Activated CD8-positive, alpha-beta memory T cell treated with anti-CD3 and anti-CD28 coated beads, Interleukin-2, amount 50 U/mL, for 24 hours (primary cell): ENCODE data around the gene SFMBT2.

Source experiments
- DNase-seq: peaks from one replicate; pipeline ENCODE4 v3.0.0-alpha.2; 2020; ENCODE audit errors: extremely low read depth

Gene SFMBT2

DNA sequence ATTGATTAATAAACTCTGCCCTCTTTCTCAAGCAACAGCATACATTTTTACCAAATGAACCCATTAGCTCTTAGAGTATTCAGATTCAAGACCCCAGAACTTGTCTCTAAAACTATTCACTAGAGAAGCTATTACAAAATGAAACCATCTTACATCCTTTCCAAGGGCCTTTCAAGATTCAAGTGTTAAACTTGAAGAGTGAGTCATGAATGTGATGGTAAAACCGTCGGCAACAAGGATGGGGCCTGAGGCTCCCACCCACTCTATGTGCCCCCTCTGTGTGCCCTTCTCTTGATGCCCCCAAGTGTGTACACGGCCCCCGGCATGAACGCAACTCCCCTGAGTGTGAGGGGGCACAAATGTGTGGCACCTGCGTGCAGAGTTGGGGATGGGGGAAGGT, 46.4 kb downstream of the SFMBT2 start:
- DNase-seq = no peak

DNA sequence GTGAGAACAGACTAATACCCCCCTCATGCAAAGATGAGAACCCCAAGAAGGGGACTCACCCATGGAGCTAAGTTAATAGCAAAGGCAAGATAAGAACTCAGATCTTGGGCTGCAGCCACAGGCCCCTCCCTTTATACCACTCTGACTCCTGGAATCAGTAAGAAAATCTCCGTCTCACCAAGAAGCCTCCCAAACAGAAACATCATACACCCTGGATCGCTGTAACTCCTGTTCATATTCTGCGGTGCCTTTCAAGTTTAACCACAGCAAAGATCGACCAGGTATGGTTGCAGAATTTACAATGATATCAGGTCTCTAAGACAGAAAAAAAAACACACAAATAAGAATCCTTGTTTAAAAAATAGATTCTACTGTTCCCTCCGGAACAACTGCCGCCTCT, 47.1 kb downstream of the SFMBT2 start:
- DNase-seq = no peak

DNA sequence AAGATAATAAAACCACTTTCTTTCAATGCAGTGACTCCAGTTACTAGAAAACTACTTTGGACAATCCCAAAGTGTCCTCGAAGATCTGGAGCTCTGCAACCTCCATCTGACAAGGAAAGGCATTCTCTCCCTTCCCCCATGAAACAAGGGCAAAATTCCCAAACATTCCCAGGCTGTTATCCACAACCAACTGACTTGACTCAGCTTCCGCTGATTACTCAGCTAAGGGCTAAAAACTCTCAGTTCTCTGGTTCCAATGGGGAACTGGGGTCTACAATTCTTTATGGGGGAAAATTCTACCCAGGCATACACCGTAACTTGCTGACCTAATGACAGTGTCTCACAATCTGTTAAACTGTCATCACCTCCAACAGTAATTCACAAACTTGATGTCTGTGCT, 48.4 kb downstream of the SFMBT2 start:
- DNase-seq = no peak

DNA sequence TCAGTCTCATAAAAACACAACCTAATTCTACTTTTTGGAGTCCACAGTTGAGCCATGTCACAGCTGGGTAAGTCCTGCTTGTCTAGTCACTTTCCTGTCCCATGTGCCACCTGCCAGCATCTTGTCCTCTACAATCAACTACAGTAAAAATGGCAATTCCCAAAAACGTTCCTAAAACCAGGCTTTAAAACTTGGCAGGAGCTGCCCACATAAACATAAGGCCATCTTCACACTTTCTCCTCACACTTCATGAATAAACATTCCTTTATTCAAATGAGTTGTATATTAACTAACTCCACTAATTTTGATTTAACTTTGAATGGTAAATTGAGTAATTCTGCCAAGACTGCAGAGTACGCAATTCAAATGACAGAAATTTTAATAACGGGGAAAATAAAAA, 49.5 kb downstream of the SFMBT2 start:
- DNase-seq = no peak

DNA sequence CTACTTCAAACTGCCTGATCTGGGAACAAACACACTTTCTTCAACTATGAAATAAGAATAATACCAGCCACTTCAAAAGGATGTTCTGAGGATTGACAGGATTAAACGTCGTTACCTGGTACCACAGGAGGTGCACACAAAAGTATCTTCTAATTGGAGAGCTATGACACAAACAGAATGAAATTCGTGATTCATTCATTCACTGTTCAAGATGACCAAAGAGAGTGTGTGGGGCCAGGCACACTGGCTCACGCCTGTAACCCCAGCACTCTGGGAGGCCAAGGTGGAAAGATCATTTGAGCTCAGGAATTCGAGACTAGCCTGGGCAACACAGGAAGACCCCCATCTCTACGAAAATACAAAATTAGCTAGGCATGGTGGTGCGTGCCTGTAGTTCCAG, 50.9 kb downstream of the SFMBT2 start:
- DNase-seq = no peak

DNA sequence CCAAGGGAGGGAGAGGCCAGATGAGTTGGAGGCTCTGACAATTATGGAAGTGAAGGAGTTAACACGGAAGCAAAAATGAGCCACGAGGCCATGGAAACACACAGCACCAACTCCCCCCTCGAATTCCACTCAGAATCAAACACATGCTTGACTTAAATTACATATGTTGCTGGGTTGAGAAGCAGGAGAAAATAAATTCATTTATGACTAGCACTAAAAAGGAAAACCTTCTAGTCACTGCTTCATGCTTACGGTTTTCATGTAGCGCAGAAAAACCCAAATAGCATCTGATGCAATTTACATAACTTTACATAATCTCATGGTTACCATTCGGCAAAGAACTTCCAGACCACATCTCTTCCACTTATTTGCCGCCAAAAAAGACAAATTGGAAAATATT, 51.5 kb downstream of the SFMBT2 start:
- DNase-seq = no peak

DNA sequence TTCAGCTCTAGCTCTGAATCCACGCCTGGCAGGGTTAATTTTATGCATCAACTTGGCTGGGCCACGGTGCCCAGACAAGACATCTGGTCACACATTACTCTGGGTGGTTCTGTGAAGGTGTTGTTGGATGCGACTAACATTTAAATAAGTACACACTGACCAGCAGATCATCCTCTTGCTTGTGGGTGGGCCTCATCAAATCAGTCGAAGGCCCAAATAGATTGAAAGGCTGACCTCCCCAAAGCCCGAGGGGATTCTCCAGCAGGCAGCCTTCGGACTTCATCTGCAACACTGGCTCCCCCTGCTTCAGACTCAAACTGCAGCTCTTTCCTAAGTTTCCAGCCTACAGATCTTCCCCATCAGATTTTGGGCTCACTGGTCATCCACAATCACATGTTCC, 53.6 kb downstream of the SFMBT2 start:
- no peak for DNase-seq

DNA sequence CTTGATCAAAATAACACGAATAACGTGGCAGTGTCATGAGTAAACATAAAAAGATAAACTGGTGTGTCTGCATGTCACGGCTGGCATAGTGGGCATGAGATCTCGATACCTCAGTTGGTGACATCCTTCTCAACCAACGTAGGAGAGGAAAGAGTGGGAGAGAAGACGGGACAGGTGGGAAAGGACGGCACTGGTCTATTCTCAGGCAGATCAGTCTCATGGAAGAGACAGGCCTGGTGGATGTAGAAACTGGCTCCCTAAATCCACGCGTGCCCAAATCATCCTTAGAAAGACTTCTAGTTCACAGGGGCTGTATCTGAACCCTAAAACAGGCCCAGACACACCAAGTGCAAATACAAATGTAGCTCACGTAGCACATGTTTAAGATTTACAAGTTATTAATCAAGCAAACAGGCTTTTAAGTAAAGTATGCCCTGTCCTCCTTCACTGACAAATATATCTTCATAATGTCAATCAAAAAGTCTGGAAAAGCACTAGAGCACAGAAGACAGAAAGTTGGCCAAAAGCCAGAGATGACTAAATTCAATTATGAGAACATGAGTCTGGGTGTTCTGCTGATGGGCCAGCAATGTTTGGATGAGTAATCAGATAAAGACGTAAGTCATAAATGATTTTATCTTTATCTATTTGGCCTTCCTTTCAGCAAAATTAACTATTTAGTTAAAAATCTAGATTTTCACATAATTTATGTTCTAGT, 56.3 kb downstream of the SFMBT2 start:
- DNase-seq = no peak

DNA sequence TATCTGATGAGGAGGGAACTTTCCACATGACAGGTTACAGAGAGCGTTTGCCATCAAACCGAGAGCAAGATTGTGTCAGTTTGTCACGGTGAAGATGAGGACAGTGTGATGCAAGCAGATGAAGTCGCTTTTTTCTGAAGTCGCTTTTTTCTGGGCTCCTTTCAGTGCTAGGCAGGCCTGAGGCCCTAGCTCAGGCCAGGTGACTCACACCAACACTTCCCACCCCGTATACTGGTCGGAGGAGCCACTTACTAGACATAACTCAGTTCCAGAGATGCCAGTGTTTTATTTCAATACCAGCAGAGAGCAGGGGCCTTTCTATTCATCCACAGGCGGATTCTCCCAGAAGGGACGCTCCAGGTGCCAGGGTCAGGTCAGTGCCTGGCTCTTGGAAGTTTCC, 58.9 kb downstream of the SFMBT2 start:
- DNase-seq = no peak

DNA sequence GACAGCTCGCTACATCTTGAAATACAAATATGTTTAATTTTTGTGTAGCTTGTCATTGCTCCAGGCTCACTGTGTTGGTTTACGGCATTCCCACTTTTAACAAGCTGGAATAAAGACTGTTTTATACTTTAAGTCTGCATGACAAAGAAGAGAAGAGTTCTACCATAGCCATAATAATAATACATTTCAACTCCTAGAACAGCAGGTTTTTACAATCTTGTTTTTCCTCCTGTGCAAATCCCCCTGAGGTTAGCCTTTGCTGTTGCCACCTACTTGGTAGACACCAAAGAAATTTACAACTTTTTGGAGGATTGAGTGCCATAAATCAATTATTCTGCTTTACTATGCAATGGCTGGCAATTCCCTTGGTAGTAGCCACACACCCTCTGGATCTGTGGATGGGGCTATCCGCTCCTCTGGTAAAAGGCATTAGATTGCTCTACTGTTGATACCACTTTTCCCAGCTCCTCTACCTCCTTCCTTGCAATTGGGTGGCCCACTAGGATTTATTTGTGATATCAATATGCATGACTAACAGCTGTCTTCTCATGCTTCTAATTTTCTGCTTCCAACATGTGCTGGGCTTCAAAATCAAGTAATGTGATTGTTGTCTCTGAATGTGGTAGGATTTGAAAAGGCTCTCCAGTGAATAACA, 60.2 kb downstream of the SFMBT2 start:
- no peak for DNase-seq

DNA sequence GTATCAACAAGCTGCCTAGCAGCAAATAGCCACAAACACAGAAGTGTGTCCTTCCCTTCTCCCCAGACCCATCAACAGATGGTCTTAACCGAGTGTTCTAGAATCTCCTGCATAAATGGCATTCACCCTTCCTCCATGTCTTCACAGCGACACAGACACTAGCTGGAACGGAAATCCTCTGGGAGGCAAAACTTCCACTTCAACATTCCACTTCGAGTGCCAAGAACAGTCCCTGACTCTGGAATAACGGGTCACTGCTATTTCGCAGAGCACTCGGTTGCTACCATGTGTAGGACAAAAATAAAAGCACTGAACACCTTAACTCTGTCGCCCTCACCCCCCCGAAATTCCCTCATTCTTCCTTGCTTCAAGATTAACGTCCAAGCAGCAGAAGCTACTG, 65.1 kb downstream of the SFMBT2 start:
- DNase-seq = no peak

DNA sequence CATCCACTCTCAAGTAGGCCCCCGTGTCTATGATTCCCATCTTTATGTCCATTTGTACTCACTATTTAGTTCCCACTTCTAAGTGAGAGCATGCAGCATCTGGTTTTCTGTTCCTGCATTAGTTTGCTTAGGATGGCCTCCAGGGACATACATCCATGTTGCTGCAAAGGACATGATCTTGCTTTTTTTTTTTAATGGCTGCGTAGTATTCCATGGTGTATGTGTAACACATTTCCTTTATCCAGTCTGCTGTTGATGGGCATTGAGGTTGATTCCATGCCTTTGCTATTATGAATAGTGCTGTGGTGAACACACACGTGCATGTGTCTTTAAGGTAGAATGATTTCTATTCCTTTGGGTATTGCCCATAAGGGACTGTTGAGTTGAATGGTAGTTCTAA, 67.8 kb downstream of the SFMBT2 start:
- DNase-seq = no peak

DNA sequence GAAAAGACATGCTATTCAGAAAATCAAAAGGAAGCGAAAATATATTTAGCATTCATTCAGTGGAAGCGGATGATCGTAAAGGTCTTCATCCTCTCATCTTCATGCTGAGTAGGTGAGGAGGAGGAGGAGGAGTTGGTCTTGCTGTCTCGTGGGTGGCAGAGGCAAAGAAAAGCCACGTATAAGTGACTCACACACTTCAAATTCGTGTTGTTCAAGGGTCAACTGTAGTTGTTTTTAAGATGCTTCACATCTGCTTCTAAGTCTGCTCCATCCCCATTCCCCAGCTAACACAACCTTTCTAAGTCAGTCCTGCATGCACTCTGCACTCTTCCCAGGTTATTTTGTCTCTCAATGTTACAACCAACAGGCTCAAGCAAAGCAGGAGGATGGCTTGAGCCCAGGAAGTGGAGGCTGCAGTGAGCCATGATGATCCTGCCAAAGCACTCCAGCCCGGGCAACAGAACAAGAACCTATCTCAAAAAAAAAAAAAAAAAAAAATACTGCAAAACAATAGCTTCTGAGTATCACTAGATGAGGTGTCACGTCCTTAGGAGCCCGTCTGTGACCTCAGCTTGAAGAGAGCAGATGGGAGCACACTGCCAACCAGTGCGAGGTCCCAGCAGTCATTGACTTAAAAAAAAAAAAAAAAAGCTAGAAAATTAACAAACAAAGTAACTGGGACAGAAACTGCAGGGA, 70.5 kb downstream of the SFMBT2 start:
- DNase-seq = no peak

DNA sequence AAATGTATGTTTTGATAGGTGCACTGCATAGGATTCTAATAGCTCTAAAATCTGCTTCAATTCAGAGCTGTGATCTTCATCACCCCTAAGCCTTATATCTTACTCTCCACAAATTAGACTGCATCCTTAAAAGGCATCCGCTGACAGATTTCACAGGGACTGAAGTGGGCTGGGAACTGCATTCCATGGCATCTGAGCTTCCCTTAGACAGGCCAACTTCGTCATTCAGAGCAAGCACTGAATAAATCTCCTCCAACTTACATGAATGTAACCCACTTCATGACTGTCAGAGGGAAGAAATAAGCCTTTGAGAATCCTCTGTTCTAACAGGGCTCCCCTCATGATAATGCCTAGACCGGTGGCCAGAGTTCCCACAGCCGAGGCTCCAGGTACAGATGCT, 71.3 kb downstream of the SFMBT2 start:
- no peak for DNase-seq

DNA sequence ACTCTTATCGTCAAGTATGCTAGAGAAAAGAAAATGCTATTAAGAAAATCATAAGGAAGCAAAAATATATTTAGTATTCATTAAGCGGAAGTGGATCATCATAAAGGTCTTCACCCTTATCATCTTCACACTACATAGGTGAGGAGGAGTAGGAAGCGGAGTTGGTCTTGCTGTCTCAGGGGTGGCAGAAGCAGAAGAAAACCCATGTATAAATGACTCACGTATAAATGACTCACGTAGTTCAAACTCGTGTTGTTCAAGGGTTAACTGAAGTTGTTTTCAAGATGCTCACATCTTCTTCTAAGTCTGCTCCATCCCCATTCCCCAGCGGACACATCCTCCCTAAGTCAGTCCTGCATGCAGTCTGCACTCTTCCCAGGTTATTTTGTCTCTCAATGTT, 72.4 kb downstream of the SFMBT2 start:
- DNase-seq = no peak

DNA sequence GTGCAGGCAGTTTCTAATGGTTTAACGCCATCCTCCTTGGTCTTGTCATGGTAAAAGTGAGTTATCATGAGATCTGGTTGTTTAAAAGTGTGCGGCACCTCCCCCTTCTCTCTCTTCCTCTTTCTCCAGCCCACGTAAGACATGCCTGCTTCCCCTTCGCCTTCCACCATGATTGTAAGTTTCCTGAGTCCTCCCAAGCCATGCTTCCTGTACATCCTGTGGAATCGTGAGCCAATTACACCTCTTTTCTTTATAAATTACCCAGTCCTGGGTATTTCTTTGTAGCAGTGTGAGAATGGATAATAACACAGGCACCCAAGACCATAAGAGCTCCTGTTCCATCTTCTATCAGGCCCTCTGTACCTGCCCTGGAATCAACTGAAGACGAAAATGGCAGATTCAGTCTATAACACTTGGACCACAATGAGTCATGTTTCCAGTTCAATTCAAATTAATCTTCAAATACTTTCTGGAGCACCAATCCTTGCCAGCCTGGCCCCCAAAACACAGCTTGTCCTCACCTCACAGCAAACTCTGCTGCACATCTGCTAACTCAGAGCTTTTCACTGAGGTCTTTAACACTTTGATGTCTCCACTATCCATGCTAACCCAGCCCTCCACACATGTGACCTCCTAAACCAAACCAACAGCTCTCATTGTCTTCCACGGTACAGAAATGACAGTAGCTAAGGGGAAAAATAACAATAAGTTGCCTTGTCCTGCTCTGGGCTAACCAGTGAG, 73.2 kb downstream of the SFMBT2 start:
- DNase-seq = no peak

DNA sequence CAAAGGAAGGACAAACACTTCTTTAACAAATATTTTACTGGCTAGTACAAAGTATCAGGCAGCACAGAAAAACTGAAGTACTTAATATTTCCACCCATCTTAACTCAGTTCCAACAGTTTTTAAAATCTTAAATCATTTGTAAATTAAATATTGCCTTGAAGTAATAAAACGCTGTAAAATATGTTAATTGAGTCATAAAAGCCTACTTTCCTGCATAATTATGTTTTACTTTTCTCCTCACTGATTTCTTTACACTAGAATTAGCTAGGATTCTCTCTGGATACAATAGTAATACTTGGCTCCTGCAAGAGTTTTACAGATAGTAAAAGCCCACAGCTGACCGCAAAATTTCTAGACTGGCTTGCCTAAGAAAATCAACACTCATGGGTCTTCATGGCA, 74.9 kb downstream of the SFMBT2 start:
- DNase-seq = no peak

DNA sequence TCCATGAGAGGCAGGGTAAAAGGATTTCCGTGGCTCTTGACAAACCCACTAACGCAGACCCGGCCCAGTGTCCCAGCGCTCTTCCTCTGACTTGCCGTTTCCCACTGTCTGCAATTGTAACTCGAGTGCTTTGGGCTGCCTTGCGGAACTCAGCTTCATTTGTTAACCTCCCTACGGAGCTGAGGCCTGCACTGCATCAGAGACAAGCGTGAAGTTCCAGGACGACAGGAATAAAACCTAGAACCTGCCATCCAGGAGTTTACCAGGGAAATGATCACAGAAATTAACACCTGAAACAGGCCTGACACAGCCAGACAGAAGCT, 76.2 kb downstream of the SFMBT2 start:
- no peak for DNase-seq

DNA sequence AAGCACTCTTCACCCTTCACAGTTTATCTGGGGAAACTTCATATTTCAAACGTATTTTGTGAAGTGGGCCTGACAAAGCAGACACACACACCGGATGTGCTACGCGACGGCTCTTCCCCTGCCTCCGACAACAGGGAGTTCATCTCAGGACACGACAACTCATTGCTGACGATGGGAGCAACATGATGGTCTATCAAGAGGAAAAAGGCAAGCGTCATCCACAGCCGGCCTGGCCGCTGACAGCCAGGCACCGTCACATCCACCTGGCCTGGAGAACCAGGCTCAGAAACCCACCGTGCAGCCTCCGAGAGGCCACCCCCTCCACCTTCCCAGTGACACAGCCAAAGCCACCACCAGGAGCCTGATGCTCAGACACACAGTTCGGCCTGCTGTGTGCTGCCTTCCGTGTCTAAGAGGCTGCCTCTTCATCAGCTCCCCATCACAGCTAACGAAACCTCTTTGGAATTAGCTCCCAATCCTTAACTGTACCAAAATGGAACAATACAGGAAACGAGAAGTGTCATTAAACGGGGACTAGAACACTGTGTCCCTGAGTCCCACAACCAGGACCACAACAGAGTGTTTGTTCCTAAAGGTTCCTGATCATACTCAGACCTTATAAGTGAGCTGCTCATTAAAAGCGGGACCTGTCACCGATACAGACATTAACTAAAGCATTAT, 76.7 kb downstream of the SFMBT2 start:
- no peak for DNase-seq

DNA sequence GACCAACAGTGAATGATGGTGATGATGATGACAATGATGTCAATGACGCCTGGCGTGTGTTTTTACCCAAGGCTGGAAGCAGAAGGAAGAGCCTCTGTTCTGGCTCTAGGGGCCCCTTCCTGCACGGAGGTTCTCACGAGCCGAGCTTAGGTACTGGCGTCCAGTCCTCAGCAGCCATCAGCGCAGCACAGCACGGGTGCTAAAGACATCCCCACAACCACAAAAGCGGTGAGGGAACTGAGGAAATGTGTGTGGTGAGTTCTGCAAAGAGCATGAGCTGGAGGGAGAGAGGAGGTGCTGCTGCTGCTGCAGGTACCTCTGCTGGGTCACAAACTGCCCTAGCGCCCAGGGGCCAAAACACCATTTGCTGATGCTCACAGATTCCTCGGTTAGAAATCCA, 81.6 kb downstream of the SFMBT2 start:
- no peak for DNase-seq

DNA sequence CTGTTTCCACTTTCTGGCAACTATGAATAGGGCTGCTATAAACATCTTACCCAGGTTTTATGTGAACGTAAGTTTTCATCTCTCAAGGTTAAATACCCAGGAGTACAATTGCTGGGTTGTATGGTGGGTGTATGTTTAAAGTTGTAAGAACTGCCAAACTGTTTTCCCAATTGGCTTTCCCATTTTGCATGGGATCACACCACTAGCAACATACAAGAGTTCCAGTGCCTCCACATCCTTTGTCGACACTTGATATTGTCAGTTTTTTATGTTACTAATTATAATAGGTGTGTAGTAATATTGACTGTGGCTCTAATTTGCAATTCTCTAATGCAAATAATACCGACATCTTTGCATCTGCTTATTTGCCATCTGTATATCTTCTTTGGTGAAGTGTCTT, 82.9 kb downstream of the SFMBT2 start:
- no peak for DNase-seq

DNA sequence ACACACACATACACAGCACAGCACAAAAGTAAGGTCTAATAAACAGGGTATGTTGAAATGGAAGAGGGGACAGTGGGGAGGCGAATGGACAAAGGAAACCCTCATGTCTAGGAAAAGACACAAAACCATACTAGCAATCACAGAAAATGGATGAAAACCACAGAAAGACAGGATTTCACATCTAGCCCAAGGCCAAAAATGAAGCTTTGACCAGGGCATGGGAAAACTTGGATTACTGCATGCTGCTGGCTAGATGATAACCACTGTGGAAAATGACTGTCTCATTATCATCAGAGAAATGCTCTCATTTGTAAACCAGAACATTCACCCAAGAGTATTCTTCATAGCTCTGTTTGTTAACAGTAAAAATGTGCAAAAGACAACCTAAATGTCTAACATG, 88.2 kb downstream of the SFMBT2 start:
- no peak for DNase-seq
